ENCODE measurements around the gene HSDL2.

HSDL2 gene

GRCh38 chr9:112462855-112463254 is 82.9 kb downstream of the HSDL2 start:
- DNase-seq = no peak

DNA sequence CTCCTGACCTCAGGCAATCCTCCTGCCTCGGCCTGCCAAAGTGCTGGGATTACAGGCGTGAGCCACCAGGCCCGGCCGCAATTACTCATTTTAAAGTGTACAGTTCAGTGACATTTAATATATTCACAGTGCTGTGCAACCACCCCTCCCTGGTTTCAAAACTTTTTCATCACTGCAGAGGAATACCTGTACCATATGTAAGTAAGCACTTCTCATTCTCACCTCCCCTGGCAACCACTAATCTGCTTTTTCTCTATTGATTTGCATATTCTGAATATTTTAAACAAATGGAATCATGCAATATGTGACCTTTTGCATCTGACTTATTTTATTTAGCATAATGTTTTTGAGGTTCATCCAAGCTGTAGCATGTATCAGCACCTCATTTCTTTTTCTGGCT is 85.4 kb downstream of the HSDL2 start:
- DNase-seq = no peak

- no peak for DNase-seq
These were observed 93.1 kb downstream of the HSDL2 start for GRCh38 chr9:112472996-112473395.

- no peak for DNase-seq
These were observed 94.1 kb downstream of the HSDL2 start for GRCh38 chr9:112473986-112474385.

- no peak for DNase-seq
These were observed 95.4 kb downstream of the HSDL2 start for GRCh38 chr9:112475318-112475717.

DNA sequence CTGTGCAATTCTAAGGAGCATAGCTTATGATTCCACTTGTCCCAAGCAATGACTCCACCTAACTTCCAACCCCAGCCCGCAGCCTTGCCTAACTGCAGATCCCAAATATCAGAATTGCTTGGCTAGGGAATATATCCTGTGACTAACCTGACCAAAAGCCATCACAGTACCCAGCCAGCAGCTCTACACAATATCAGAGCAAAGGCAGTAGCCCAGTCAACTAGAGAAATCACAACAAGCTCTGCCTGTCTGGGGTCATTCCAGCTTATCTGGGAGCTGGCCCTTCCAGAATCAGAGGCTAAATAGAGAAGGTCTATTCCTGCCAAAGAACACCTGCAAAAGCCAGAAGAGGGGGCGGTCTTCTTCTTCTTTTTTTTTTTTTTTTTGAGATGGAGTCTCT is 97.4 kb downstream of the HSDL2 start:
- DNase-seq = no peak

GRCh38 chr9:112479221-112479620 is 99.3 kb downstream of the HSDL2 start:
- no peak for DNase-seq

- DNase-seq = no peak
These were observed 104.7 kb downstream of the HSDL2 start for GRCh38 chr9:112484607-112485006.

GRCh38 chr9:112485574-112485973 is 105.7 kb downstream of the HSDL2 start:
- DNase-seq = no peak

DNA sequence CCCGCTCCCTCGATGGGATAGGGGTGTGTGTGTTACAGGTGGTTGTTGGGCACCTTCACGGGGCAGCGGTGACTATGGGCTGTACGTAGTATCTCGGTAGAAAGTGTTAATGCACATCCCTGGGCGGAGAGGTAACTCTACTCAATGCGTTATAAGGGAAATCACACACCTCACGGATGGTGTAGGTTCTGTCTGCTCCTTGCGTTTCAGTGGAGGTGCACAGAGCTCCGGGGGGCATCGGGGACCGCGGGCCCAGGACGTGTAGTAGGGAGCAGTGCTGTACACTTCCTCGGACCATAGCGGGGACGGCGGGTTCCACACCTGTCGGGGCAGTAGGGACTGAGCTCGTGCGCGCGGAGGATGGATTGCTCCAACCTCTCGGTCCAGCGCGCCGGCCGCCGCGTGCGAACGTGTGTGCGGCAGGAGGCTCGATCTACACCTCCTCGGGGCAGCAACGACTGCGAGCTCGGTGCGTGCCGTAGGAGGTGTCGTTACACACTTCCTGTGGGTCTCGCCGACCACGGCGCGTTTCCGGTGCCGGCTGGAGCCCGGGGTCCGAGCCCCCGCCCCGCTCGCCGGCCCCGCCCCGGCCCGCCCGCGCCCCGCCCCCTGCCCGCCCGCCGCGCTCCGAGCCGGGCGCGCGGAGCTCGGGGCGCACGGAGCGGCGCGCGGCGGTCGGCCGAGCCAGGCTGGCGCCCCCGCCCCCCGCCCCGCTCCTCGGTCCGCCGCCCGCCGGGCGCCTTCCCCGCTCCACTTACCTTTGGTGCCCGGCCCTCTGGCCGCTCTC is 106.5 kb downstream of the HSDL2 start, which contains the start of gene KIAA1958:
Gene KIAA1958, plus strand, starts transcription at position 607 of the 787 bp plus-strand sequence. CDS start 87,254 bp downstream, outside the sequence.
- peak; percentile 86 for DNase-seq

DNA sequence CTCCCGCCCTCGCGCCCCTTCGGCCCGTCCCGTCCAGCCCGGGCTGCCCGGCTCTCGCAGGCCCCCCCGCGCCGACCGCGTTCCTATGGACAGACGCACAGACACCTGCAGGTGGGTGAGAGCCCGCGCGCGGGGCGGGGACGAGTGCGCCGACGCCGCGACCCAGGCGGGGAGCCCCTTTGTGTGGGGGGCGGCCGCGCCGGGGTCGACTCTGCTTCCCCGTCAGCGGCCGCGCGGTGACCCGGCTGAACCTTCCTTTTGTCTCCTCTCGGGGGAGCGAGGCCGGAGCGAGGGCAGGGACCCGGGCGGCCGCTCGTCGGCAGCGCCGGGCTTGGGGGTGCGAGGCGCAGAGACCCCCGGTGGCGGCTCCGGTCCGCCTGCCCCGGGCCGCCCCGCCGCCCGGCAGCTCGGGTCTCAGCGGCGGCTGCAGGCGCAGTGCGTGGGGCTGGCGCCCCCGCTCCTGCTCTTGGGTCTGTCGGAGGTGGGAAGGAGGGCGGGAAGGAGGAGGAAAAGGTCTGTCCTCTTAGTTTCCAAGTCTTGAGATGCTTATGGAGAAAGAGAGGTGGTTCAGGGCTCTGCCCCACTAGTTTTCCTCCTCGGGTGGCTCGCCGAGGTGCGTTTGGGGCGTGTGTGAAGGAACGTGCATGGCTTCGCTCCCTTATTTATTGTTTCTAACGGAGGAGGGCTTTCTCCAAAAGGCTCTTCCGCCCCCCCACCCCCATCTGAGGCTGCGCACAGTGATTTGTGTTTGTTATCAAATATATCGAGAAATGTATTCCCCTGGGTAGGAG is 107.3 kb downstream of the HSDL2 start:
- DNase-seq = peak; percentile 58

DNA sequence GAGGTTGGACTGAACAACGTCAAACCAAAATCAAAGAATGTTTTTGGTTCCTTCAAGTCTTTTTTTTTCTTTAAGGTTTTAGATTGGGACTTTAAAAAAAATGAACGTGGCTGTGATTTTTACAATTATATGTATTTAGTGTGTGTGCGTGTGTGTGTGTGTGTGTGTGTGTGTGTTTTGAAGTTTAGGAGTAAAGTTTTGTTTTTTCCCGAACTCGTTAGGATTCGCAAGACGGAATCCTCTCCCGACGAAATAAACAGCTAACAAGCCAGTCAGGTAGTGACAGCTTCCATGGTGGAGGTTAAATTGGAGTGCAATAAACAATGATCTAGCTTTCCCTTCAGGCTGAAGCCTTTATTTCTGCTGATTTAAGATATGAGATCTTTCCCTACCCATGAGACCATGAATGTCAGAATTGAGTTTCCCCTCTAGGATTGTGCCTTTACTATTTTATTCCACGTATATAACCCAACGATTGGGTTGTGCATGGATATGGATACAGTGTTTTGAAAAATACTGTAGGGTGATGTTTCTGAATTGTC is 108.0 kb downstream of the HSDL2 start:
- DNase-seq = no peak

DNA sequence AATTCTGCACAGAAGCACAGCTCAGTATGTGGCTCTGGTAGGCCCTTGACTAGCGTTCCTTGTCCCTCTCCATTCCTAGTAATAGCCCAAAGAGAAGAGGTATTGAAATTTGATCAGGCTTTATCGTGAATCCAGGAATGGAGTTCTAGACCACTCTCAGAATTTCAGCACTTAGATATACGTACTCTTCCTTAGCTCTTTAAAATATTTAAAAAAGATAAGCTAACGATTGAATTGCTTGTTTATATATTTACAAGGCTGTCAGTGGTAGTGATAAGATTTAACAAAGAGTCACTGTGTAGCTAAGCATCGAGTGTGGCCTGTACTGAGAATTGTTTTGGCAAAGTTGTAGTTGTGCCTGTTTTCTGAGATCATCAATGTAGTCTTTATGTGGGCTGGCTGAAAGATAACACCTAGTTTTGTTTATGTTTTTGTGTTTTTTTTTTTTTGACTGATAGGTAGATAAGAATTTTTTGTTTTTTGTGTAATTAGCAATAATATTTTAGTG is 109.2 kb downstream of the HSDL2 start:
- no peak for DNase-seq

DNA sequence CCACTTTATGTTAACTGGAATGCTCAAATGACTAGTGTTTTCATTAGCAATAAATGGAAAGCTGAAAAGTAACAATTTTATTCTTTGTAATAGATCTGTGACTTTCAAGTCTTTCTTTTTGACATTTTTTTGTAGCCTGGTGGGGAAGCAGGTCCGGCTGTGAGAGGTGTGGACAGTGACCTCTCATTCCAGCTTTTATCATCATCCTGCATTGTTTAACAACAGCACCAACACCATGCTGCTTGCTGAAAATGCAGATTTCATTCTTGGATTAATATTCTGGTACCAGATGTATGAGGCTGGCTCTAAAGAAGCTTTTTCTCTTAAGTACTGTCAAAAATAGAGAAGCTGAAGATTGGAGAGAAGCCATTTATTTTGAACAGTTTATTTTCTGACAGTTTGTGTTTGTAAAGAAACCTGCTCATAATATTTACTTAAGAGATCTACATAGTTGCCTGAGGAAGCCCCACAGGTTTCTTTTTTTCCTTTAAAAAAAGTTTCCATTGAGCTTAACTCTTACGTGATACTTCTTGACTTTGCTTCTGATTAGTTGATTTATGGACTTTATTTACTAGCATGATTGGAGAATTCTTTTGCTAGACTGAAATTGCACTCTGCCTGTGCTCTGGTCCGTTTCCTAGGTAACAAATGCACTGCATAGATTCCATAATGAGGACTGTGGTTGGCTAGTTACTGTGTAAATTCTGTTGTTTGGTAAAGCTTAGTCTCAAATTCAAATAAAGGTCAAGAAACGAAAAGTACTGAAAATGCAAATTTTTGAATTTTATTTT is 110.2 kb downstream of the HSDL2 start:
- DNase-seq = no peak

GRCh38 chr9:112493393-112494137 is 113.7 kb downstream of the HSDL2 start:
- DNase-seq = no peak

GRCh38 chr9:112494153-112494552 is 114.2 kb downstream of the HSDL2 start:
- DNase-seq = no peak

DNA sequence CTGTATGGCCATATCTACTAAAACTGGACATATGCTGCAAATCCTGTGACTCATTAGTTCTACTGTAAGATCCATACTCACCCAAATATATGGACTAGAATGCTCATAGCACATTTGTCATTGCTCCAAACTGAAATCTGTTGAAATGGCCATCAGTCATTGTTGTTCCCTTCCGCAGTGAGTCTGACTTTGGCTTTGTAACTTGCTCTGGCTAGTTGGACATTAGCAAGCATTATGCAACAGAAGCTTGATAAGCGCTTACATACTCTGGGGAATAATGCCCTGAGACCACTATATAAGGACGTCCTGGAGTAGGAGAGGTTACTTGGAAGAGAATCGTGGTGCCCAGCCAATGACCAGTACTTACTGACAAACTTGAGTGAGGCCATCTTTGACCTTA is 115.7 kb downstream of the HSDL2 start:
- DNase-seq = no peak

DNA sequence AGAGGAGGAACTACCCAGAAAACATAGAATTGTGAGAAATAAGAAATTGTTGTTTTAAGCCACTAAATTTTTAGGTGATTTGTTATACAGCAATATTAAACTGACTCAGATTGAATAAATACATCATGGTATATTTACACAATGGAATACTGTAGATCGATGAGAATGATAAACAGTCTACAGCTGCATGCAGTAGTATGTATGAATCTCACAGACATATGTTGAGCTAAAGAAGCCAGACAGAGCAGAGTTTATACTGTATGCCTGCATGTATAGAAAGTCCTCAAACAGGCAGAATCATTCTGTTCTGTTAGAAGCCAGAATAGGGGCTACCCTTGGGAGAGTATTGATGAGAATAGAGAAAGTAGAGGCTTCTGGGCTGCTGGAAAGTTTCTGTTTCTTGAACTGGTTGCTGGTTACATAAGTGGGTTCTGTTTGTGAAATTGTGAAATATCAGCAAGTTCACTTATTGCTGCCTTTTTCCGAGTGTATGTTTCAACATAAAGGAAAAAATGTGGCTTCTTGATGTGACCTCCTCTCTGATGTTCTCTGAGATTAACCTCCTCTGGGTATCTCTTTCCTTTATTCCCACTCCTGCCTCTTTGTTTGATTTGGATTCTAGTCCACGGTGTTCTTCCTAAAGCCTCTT is 116.3 kb downstream of the HSDL2 start:
- no peak for DNase-seq

- no peak for DNase-seq
These were observed 120.9 kb downstream of the HSDL2 start for GRCh38 chr9:112500842-112501241.

- DNase-seq = no peak
These were observed 121.4 kb downstream of the HSDL2 start for GRCh38 chr9:112501287-112501686.

GRCh38 chr9:112502175-112502946 is 122.5 kb downstream of the HSDL2 start:
- no peak for DNase-seq

Measured in CD4-positive, alpha-beta T cell treated with Interleukin-17A for 1 hour (primary cell).